ENCODE data around the gene CRNKL1.
"Not testable (repeated sequence)": the region's sequence is repeated elsewhere in the genome, so short reads cannot be mapped to it uniquely, and the experiment has no call there.

The CRNKL1 gene

DNA sequence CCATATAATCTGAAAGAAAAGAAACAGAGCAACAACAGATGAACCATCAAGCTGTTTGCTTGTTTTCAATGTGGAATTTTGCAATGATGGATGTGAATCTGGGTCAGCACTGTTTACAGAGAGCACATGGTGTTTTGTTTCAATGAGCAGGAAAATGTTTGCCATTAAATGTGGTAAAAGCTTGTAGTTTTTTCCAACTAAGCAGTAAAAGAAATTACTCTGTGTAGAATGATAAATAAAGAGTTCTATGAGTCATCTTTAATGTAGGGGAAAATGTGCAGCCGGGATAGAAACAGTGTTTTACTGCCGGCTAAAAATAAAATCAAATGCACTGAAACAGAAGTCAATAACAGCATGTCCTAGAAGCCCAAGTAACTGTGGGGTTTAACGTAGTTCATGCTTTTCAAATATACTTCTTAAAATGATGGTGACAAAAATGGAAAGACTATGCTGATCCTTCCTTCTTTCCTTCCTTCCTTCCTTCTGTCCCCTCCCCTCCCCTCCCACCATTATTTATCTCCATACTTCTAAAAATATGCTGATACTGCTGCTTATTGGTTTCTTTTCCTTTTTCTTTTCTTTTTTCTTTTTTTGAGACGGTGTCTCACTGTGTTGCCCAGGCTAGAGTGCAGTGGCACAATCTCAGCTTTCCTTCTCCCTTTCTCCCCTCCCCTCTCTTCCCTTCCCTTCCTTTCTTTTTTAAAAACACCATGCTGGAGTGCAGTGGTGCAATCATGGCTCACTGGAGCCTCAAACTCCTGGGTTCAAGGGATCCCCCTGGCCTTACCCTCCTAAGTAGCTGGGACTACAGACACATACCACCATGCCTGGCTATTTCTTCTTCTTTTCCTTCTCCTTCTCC, 41.4 kb downstream of the CRNKL1 start:
- no peak for DNase-seq (ENCODE audit: low read depth in 2 of 2)

DNA sequence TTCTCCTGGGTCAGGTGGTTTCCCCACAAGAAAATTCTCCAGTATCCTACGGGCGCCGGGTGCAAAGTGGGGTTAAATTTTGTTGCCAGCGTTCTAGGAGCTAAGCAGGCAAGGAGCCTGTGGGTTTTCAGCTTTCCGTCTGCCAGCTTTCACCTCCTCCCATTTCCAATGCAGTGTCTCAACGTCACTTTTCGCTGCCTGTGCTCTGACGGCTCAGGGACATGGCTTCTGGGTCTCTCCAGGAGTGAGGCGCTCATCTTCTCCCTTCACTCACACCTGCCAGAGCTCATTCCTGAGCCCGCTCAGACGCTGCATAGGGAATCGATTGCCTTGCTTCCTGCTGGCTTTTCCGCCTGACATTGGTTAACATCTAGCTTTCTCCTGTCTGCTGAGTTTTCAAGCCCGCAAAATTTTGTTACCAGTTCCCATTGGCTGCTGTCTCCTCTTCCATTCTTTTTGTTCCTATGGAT, 42.4 kb downstream of the CRNKL1 start:
- no peak for DNase-seq (ENCODE audit: low read depth in 2 of 2)

GRCh38 chr20:20005342-20005741, 46.9 kb downstream of the CRNKL1 start:
- DNase-seq (ENCODE audit: low read depth in 2 of 2): no peak

DNA sequence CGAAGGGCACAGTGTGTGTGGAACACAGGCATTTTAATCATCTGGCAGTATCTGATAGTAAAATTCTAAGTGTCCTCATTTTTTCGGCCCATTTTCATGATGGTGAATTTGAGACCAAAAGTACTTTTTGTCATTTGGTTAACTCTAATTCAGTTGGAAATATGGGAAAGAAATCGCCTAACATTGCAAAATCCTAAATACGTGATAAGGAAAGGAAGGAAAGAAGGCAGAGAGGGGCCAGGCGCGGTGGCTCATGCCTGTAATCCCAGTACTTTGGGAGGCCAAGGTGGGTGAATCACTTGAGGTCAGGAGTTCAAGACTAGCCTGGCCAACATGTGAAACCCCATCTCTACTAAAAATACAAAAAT, 48.3 kb downstream of the CRNKL1 start:
- DNase-seq (ENCODE audit: low read depth in 2 of 2): not testable (repeated sequence)

DNA sequence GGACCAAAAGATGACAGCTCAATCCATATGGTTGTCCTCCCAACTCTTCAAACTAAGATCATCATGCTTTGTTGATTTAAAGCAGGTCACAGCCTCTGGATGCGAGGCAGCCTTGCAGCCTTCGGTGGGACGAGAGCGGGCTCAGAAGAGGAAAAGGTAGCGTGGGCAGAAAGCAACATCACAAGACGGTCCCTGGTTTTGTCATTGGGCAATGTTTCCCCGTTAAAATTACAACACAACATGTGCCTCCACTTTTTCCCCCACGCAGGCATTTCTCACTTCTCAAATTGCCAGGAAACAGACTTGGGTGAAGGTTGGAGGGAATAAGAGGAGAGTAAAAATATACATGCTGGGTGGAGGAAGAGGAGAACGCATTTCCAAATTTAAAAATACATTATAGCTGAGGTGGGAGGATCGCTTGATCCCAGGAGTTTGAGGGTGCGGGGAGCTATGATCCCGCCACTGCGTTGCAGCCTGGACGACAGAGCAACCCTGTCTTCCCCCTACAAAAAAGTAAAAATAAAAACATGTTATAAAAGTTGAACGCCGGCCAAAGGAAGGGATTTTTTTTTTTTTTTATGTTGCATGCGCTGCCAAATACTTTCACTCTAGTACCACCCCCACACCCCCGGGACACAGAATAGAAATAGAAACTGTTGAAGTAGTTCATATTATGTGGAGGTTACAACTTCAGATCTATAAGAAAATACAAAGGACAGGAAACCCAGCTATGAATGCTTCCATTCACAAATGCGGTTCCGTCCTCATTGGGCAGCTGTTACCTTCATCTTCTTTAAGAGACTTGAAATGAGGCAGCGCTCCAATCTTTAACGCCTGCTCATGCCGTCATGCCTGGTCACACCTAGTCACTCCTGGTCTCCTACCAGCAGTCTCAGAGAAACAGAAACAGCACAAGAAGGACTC, 49.0 kb downstream of the CRNKL1 start:
- DNase-seq (ENCODE audit: low read depth in 2 of 2): no peak

DNA sequence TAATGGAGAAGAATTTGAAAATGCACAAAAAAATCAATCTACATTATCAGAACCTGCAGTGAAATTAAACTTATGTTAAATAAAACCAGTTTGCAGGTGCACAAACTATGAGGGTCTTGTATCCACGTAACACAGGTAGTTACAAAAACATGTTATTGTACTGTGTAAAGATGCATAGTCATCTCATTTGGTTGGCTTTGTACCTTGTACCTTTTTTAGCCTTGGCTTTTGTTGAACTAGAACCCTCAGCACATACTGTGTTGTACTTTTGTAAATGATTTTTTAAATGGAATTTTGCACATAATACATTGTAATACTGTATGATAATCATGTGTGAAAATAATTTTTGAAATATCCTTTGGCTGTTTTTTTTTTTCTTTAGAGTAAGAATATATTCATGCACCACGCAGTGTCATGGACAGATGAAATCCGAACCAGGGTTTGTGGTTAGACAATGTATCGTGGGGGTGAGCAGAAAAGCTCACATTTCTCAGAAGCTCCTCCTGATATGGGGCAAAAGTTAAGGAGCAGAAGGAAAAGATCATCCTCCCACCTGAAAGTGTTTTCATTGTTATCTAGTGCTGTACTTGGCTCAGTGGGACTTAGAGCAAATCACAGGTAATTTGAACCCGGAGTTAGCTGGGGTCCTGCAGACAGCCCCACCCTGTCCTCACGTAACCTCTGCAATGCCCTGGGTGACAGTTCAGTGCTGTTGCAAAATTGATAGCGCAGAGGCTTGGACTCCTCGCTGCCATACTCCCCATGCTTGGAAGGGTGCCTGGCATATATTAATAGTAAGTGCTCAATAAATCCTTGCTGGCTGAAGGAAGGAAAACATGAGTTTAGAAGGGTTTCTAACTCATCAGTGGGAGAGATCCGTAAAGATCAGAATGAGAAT, 49.9 kb downstream of the CRNKL1 start:
- DNase-seq (ENCODE audit: low read depth in 2 of 2): no peak

GRCh38 chr20:20000211-20000968, 51.9 kb downstream of the CRNKL1 start:
- DNase-seq (ENCODE audit: low read depth in 2 of 2): no peak

GRCh38 chr20:19998990-19999705, 53.1 kb downstream of the CRNKL1 start:
- DNase-seq (ENCODE audit: low read depth in 2 of 2): no peak

DNA sequence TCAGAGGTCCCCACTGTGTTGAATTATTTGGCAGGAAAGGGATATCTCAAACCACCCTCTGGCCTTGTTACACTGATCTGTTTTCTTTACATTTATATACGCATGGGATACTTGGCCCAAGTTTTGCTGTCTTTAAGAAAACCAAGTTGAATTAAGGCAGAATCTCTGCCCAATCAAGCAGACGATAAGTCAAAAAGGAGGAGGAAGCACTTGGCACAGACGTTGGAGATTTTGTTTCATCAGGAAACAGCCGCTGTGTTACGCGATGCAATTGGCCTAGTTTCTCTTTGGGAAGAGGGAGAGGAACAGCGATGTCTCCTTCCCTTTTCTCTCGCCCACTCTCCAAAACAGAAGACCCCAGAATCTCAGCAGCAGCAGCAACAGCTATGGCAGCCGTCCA, 55.3 kb downstream of the CRNKL1 start:
- DNase-seq (ENCODE audit: low read depth in 2 of 2): no peak

- no peak for DNase-seq (ENCODE audit: low read depth in 2 of 2)
Measured at GRCh38 chr20:19996222-19996621, 56.0 kb downstream of the CRNKL1 start.

- no peak for DNase-seq (ENCODE audit: low read depth in 2 of 2)
Measured at GRCh38 chr20:19995220-19995863, 56.9 kb downstream of the CRNKL1 start.

DNA sequence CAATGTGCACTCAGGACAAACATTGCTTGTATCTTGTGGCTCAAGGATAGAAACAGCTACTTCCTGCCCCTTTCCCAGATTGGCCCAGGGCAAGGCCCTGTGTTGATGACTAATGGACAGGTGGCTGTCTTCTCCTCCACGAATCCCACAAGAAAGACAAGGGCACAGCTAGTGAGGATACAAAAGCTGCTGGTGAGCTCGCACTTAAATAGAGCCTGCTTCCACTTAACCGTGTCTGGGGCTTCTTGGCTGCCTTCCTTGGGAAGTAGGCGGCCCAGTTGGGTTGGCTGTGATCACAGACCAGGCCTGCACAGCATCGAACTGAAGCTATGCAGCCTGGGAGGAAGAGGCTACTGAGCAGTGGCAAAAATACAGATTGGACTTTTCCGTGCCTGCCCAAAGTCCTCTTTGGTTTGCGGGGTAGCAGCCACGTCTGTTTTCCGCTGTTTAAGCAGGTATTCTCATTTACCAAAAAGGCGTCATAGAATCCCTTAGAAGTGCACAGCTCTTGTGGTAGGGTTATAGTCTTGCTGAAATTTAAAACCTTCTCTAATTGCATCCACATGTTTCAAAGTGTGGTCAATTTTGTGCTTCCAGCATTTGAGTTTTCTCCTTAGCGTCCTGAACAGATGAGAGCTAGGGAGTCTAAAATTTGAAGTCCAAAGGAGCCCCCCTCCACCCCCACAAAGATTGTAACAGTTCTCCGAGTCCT, 58.2 kb downstream of the CRNKL1 start:
- DNase-seq (ENCODE audit: low read depth in 2 of 2): no peak

GRCh38 chr20:19992996-19993908, 59.0 kb downstream of the CRNKL1 start:
- DNase-seq (ENCODE audit: low read depth in 2 of 2): no peak

- DNase-seq (ENCODE audit: low read depth in 2 of 2): no peak
Measured at GRCh38 chr20:19991854-19992253, 60.4 kb downstream of the CRNKL1 start.

- no peak for DNase-seq (ENCODE audit: low read depth in 2 of 2)
Measured at GRCh38 chr20:19991308-19991707, 61.0 kb downstream of the CRNKL1 start.

GRCh38 chr20:19990850-19991249, 61.4 kb downstream of the CRNKL1 start:
- no peak for DNase-seq (ENCODE audit: low read depth in 2 of 2)

- DNase-seq (ENCODE audit: low read depth in 2 of 2): no peak
Measured at GRCh38 chr20:19987046-19987445, 65.2 kb downstream of the CRNKL1 start.

GRCh38 chr20:19986419-19986818, 65.8 kb downstream of the CRNKL1 start:
- DNase-seq (ENCODE audit: low read depth in 2 of 2): no peak

Data from stimulated activated CD8-positive, alpha-beta memory T cell treated with anti-CD3 and anti-CD28 coated beads, Interleukin-2, amount 100 ng/mL, for 48 hours (primary cell).